GM04504 (cell line): ENCODE results near the gene WFDC10A.
"Not testable (repeated sequence)": the region's sequence is repeated elsewhere in the genome, so short reads cannot be mapped to it uniquely, and the experiment has no call there.

Experiments
- DNase-seq: peaks from one replicate; pipeline ENCODE4 v3.0.0-alpha.2; 2012; ENCODE audit warnings: low read depth

WFDC10A gene

DNA sequence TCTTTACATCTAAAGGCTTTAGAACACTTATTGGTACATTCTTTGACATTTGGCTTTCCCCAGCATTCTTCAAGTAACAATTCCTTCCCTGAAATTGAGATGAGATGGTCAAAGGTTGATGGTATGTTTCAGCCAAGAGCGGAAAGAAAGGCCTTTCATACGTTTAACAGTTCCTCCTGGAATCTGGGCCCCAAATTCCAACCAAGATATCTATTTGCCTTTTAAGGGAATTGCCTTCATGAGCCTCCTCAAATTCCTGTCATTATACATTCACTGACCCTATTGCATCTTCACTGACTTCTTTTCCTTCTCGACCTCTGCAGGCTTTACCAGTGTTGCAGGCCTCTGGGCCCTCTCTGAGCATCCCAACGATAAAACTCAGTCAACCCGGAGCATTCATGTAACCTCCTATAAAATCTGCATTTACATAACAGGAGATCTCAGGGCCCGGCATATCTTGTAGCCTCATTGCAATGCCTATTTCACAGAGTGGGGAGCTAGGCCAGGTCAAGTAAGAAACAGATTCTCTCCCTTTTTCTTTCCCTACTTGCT is 19.8 kb downstream of the WFDC10A start:
- DNase-seq = no peak

DNA sequence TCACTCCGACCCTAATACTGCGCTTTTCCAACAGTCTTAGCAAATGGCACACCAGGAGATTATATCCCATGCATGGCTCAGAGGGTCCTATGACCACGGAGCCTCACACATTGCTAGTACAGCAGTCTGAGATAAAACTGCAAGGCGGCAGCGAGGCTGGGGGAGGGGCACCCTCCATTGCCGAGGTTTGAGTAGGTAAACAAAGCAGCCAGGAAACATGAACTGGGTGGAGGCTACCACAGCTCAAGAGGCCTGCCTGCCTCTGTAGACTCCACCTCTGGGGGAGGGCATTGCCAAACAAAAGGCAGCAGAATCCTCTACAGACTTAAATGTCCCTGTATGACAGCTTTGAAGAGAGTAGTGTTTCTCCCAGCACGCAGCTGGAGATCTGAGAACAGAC is 22.2 kb downstream of the WFDC10A start:
- not testable (repeated sequence) for DNase-seq

DNA sequence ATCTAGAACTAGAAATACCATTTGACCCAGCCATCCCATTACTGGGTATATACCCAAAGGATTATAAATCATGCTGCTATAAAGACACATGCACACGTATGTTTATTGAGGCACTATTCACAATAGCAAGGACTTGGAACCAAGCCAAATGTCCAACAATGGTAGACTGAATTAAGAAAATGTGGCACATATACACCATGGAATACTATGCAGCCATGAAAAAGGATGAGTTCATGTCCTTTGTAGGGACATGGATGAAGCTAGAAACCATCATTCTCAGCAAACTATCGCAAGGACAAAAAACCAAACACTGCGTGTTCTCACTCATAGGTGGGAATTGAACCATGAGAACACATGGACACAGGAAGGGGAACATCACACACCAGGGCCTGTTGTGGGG is 27.5 kb downstream of the WFDC10A start:
- DNase-seq = not testable (repeated sequence)

DNA sequence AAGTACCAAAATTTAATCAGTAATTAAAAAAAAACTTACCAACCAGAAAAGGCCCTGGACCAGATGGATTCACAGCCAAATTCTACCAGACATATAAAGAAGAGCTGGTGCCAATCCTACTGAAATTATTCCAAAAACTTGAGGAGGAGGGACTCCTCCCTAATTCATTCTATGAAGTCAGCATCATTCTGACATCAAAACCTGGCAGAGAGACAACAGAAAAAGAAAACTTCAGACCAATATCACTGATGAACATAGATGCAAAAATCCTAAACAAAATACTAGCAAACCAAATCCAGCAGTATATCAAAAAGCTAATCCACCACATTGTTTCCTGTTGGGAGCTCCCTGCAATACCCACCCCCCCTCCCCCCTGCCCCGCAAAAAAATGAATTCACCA is 40.6 kb downstream of the WFDC10A start, which contains the start of gene WFDC11:
Gene WFDC11, minus strand, starts transcription at position 101 of the 400 bp plus-strand sequence. CDS start 19,639 bp downstream, outside the sequence.
- DNase-seq = no peak

DNA sequence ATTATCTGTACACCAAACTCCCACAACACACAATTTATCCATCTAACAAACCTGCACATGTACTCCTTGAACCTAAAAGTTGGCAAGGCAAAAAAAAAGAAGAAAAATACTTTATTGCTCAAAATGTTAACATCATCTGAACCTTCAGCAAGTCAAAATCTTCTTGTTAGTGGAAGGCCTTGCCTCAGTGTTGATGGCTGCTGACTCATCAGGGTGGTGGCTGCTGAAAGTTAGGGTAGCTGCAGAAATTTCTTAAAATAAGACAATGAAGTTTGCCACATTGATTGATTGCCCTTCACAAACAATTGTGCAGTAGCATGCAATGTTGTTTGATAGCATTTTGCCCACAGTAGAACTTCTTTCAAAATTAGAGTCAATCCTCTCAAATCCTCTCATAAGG is 43.2 kb downstream of the WFDC10A start:
- DNase-seq = no peak

DNA sequence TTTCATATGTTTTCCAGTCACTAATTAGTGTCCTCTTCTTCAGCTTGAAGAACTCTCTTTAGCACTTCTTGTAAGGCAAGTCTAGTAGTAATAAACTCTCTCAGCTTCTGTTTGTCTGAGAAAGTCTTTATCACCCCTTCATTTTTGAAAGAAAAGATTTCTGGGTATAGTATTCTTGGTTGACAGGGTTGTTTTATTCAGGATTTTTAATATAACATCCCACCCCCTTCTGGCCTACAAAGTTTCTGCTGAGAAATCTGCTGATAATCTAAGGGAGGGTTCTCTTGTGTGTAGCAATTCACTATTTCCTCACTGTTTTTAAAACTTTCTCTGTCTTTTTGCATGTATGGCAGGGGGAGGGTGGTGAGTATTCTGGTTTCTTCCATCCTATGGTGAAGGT is 50.1 kb downstream of the WFDC10A start:
- no peak for DNase-seq
